IPS-NIHi7 (cell line): ENCODE data around the gene MLKL.
"Not testable (repeated sequence)": the region's sequence is repeated elsewhere in the genome, so short reads cannot be mapped to it uniquely, and the experiment has no call there.

Source experiments
- DNase-seq: peaks from one replicate; pipeline ENCODE4 v3.0.0; 2012; ENCODE audit warnings: mixed read lengths; ENCODE audit errors: extremely low spot score

MLKL gene

DNA sequence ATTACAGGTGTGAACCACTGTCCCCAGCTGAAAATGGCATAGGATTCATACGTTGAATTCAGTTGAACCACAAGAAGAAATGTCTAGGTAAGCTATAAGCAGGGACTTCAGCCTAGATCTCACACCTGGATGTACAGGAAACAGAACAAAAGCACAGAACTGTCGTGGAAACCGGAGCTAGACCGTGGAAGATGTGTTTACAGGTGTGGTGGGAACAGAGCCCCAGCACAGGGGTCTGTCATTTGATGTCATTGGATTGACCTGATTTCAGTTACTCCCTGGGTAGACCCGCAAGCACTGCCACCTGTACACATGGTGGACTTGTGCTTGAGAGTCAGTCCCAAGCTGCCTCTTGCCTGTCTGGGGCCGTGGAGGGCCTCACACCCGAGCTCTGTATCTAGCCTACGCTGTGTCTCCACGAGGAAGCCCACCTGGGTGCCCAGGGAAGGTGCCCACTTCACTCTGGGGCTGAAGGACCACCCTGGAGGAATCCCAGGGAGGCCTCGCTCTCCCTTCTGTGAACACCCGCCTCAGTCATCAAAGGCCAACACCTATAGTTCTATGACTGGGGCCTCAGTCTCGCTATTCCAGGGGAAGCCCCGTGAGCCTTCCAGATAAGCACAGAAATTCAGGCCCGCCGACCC lies 32.2 kb upstream of the MLKL start:
- DNase-seq = no peak

DNA sequence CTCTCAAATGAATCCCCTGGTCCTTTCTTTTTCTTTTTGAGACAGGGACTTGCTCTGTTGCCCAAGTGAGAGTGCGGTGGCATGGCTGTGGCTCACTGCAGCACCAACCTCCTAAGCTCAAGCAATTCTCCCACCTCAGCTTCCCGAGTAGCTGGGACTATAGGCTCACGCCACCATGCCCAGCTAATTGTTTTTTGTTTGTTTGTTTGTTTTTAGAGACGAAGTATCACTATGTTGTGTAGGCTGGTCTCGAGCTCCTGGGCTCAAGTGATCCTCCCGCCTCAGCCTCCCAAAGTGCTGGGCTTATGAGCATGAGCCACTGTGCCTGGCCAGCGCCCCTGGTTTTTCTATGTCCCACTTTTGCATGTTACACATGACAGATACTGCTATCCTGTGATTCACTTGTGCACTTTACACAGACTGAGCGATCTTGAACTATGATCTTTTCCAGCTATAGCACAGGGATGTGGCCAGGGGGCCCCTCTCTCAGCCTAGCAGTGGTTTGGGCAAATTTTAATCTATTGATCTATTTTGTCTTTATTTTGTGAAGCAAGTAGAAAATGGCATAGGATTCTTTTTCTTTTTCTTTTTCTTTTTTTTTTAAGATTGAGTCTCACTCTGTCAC lies 31.3 kb upstream of the MLKL start:
- no peak for DNase-seq

DNA sequence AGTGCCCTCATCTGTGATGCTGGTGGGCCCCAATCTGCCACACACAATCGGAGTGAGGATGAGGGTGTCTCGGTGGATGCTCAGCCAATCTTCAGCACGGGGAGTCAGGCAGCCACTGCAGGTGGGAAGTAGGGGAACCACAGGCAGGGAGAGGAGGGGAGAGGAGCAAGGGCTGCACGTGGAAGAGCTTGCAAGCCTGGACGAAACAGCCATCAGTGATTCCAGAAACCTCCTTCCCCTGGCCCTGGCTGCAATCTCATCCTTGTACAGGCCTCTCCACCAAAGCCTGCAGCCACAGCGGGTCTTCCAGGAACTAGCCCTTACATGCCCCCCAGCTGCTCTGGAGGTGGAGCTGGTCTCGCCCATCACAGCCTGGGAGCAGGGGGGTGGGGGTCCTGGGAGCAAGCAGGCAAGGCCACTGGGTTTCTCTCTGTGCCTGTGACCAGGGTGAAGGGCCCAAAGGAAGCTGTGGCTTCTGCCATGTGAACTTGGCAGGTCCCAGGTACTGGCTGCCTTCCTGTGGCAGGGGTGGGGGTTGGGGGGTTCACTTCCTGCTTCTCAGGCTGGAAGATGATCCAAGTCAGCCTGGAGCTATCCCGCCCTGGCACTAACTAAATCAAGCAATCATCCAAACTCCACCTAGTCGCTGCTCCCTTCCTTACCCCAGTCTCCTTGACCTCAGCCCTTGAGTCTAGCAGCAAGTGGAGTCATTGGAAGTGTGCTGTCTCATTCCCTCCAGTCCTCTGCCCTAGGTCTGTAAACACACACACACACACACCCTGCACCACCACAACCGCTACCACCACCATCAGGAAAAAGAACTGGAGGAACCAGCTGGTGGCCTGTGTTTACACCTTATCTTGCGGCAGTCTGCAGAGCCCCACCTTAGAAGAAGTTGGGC lies 29.4 kb upstream of the MLKL start:
- no peak for DNase-seq

DNA sequence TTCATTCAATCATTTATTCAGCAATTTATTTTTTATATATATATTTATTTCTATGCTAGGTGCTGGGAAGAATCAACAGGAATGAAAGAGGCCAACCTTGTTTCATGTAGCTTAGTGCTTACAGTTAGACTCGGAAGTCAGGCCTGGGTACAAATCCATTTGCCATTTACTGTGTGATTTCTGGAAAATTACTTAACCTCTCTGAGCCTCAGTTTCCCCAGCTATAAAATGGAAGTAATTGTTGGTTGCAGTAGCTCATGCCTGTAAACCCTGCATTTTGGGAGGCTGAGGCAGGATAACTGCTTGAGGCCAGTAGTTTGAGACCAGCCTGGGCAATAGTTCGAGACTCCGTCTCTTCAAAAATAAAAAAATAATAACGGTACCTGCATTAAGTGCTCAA lies 27.2 kb upstream of the MLKL start:
- no peak for DNase-seq

DNA sequence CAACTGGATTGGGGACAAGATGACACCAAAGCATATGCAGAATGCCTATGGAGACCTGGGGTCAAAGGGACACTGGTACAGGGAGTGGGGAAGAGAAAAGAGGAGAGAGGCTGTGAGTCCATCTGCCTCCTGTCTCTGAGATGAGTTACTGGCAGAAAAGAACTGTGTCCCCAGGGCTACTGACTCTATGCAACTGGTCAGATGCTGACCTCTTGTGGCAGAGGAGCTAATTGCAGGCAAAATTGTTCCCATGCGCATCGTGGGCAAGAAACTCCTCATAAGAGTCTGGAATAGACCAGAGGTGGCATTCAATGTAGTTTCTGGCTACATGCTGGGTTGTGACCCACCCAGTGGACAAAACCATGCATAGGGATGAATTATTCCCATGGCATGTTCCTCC lies 26.1 kb upstream of the MLKL start:
- DNase-seq = peak; percentile 79

DNA sequence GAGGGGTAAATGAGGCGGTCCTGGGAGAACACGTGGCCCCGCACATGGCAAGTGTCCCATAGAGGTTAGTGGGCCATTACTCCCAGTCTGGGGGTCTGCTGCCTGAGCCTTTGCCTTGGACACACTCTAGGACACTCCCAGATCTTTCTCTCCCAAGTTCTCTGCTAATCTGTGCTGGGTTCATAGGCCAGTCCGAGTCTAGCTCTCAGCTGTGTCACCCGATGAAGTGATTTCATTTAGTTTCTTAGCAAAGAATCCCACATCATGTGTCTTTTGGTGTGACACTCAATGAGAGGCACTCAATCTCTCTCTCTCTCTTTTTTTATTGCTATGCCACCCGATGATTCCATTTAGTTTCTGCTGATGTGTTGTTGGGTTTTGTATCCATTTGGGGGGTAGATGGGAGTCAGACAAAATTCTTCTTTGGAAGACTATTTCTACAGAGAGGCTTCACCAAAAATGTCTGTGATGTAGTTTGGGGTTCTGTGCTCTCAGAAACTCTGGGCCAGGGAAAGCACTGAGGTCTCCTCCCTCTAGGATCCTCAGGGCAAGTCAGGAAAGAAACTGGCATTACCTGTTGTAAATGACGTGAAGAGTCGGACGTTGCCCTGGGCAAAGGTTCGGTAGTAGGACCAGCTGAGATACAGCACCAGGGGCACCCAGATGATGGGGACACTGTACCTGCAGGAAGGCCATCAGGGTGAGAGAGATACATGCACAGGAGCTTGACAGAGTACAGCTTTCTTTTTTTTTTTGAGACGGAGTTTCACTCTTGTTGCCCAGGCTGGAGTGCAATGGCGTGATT lies 25.2 kb upstream of the MLKL start:
- no peak for DNase-seq

DNA sequence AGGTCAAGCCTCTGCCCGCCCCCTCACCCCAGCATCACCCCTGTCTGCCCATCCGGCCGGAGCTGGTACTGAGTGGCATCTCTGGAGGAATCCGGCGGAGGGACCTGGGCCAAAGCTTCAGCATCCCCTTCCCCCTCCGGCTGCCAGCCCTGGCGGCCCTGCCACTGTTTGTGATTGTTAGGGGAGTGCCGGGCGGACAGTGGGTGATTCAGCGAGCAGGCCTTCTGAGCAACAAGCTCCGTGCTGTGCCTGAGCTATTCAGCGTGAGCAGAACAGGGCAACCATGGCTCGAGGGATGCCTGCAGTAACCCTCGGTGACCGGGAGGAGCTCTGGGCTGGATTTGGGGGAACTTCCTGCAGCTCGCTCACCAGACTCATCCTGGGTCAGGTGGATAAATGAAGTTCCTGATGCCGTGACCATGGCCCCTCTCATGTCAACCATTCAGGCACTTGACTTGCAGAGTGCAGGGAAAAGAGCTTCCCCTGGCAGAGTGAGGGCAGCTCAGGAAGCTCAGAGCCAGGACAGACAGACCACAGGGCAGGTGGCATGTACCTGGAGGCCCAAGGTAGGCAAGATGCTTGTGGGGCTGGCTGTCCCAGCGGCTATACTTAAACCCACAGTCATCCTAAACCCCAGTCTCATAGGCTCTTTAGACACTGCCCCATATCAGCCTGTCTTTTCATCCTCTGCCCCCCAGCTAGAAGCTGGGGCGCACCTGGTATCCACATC lies 24.3 kb upstream of the MLKL start:
- DNase-seq = no peak

DNA sequence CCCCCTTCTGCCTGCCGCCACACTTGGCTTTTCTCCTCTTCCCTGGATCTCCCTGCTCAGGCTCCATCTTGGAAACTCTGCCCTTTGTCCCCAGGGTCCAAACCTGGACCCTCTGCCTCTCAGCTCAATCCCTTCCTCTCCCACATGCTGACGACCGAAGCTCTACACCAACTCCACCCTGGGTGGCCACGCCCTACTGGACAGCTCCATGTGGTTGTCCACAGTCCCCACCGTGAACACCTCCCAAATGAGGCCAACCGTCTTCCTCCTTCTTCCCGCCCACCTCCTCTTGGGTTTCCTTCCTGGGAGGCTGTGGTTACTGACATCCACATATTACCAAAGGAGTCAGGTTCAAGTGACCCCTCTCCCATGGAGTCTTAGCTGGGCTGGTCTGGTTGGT lies 22.6 kb upstream of the MLKL start:
- DNase-seq = no peak

DNA sequence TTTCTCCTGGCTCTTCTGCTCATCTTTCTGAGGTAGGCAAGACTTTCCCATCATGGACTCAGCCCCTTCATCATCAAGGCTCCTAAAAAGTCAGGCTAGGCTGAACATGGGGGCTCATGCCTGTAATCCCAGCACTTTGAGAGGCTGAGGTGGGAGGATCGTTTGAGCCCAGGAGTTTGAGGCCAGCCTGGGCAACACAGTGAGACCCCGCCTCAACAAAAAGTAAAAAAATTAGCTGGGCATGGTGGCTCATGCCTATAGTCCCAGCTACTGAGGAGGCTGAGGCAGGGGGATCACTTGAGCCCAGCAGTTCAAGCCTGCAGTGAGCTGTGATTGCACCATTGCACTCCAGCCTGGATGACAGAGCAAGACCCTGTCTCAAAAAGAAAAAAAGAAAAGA lies 21.5 kb upstream of the MLKL start:
- not testable (repeated sequence) for DNase-seq

DNA sequence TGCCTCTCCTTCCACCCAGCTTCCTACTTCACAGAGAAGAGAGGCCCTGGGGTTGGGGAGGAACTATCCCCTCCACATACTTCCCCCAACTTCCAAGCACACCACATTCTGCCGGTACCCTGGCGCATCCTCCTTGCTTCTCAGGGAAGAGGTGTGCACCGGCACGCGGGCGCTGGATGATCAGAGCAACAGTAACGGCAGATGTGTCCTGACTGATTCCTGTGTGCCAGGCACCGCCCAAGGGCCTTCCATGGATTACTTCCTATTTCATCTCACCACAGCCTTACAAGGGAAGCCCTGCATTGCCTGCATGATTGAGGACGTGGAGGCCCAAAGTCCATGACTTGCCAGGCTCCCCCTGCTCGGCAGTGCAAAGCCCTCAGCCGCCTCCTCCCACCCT lies 21.1 kb upstream of the MLKL start:
- DNase-seq = no peak

DNA sequence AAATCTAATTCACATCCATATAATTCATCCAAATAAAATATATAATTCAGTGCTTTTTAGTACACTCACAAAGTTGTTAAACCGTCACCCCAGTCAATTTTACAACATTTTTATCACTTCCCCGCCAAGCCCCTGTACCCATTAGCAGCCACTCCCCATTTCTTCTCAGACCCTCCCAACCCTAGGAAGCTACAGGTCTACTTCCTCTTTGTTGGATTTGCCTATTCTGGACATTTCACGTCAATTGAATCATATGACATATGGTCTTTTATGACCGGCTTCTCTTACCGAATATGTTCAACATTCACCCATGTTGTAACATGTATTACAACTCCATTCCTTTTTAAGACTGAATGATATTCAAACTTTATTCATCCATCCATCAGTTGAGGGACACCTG lies 19.9 kb upstream of the MLKL start:
- DNase-seq = no peak

DNA sequence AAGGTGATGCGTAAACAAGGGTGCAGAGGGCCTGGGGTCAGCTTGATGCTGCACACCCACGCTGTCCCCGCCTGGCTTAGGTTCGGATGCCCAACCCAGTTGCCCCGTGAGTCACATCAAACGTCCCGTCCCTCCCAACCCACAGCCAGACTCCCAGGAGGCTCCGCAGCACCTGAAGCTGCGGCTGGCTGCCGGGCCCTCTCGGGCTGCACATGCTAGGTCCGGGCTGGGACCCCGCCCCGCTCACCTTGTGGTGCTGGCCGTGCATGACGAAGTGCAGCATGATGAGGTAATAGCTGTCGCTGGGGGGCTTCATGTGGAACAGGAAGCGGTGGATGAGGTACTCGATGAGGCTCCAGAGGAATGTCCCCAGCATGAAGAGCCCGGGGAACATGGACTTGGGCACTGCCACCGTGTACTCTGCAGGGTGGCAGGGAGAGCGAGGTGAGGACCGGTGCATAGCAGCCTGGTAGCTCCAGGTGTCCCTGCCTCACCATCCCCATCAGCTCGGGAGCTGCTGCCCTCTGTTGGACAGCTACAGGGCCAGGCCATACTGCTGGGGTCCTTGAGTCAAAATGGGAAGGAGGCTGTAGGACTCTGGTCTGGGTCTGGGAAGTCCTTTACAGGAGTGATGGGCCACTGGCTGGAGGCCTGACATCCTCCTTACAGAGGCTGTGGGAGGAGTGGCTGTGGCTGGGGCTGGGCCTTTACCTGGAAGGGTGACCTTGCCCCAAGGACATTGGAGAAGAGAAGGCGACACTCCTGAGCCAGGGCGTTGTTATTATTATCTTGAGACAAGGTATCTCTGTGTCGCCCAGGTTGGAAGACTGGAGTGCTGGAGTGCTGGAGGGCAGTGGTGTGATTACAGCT lies 18.3 kb upstream of the MLKL start:
- DNase-seq = peak; percentile 15

DNA sequence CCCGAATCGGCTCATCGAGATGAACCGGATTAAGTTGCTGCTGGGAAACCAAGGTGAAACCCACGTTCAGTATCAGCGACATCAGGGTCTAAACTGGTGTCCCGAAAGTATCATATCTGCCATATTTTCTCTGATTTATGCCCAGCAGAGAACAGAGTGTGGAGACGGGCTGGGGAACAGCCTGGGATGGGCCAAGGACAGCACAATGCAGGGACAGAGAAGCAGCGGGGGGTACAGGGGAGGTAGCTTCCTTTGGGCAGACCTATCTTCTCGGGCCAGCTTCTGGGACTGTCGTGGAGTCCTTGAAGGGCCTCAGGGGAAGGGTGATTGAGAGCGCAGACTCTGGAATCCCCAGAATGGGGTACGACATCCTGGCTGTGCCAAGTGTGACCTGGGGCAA lies 17.5 kb upstream of the MLKL start:
- peak; percentile 6 for DNase-seq

DNA sequence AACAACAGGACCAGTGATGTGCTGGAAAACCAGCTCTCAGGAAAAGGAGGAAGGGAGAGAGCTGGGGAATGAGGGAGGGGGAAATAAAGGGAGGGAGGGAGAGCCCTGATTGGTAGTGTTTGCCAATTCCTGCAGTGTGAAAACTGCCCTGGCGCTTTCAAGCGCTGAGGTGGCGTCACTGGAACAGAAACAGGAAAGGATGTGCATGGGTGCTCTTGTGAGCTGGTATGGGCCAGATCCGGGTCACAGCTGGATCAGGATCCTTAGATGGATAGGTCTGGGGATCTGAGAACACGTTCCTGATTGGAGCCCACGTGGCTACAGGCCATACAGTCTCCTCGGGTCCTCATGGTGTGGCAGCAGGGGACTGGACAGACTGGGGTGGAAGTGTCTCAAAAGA lies 16.7 kb upstream of the MLKL start:
- DNase-seq = peak; percentile 5

DNA sequence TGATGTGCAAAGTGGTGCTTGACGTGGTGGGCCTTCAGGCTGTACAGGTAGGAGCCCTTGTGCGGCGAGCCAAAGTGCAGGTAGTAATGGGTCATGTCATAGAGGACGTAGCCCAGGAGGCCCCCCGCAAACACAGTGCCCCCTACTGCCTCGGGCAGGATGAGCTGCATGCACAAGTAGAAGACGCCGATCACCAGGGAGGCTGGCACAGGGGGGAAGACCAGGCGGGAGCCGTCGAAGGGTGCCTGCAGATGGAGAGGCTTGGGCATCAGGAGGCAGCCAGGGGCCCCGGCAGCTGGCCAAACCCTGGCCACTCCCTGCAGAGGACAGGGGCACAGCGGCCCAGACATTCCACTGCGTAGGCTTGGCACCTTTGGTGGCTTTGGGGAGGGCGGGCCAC lies 15.7 kb upstream of the MLKL start:
- peak; percentile 12 for DNase-seq

DNA sequence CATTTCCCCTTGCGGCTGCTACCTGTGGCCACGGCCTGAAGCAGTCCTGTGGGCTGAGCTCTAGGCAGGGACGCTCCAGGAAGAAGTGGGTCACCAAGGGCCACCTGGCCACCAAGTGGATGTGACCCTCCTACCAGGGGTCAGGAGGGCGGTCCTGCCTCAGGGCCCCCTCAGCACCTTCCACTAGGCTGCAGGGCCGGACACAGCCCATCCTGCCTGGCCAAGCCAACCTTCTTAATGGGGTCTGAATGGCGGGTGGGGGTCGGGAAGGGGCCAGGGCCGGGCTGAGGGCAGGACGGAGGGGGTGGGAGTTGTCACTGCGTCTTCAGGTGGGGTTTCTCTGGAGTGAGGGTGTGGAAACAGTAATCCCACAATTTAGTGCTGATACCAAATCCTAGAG lies 13.2 kb upstream of the MLKL start:
- no peak for DNase-seq

DNA sequence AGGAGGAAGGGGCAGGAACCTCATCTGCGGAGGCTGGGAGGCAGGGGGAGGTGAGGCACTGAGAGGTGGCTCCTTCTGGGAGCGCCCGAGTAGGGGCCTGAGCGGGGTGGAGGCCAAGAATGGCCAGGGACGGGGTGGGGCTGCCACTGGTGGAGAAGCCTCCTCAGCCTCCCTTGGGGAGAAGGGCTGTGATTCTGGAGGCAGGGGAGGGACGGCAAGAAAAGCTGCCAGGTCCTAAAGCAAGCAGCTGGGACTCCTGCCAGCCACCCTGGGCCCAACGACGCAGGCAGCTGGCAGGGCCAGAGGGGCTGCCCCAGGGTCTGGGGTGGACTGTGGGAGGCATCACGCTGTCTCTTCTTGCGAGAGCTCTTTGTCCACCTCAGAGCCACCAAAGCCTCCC lies 12.7 kb upstream of the MLKL start:
- no peak for DNase-seq

DNA sequence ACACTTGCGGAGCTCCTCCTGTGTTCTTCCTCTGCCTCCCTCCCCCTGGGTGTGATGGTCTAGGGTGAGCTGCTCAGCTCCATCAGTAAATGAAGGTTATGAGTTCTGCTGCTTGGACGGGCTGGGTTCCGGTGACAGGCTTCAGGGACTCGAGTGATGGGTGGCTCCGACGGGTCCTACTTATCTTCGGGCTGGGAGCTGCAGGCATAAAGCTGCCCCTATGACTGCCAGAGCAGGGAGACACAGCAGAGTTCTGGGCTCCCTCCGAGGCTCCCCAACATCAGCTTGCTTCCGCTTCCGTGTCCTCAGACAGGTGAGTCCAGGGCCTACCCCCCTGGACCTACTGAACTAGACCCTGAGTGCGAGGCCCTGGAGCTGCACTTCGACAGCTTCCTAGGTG lies 11.3 kb upstream of the MLKL start:
- no peak for DNase-seq

DNA sequence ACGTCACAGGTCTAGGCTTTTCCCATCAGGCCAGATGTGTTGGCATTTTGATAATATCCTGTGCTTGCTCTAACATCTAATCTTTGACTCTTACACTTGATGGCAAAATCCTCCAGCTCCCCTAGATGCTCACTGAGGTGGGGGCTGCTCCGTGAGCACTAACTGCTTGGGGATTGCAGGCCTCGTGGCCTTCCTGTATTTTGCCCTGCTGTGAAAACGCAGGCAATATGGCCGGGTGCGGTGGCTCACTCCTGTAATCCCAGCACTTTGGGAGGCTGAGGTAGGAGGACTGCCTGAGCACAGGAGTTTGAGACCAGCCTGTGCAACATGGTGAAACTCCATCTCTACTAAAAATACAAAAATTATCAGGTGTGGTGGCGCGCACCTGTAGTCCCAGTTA lies 9.7 kb upstream of the MLKL start:
- no peak for DNase-seq

DNA sequence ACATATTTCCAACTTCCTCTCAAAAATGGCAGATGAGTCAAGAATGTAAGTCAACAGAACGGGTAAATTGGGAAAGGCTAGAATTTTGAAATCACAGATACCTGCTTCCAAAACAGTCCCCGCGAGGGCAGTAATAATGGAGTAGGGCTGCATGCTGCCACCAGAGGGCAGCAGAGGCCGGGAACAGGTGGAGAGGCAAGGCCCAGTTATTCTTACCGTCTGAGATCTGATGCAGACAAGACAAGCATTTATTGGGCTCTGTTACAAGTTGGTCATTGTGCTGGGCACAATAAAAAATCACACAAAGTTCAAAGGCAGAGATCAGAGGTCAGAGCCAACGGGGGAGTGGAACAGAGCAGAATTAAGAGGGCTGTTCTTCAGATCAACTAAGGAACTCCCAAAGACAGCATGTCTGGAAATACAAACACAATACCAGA lies 8.8 kb upstream of the MLKL start:
- peak; percentile 85 for DNase-seq

DNA sequence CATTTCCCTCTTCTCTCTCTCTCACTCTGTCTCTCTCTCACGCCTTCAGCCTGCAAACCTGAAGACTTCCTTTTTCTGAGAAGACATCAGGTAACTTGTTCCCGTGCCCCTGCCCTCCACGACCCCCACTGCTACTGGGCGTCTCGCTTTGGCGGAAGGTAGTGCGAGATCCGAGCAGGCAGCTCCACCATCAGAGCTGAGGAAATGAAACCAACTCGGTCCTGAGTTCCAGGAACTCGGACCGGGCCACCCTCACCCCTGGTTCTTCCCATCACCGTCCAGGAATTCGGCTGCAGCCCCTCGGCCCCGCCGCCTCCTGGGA lies 585 bp downstream of the MLKL start:
- peak; percentile 39 for DNase-seq
